NCI-H2196 (cell line): ENCODE measurements around the gene PRM1.

Source experiments
- DNase-seq: peaks from one replicate; lab custom pipeline; 2025; ENCODE audit not compliant: unreplicated experiment; lab: John Stamatoyannopoulos, UW

Gene PRM1, protein sequence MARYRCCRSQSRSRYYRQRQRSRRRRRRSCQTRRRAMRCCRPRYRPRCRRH

DNA sequence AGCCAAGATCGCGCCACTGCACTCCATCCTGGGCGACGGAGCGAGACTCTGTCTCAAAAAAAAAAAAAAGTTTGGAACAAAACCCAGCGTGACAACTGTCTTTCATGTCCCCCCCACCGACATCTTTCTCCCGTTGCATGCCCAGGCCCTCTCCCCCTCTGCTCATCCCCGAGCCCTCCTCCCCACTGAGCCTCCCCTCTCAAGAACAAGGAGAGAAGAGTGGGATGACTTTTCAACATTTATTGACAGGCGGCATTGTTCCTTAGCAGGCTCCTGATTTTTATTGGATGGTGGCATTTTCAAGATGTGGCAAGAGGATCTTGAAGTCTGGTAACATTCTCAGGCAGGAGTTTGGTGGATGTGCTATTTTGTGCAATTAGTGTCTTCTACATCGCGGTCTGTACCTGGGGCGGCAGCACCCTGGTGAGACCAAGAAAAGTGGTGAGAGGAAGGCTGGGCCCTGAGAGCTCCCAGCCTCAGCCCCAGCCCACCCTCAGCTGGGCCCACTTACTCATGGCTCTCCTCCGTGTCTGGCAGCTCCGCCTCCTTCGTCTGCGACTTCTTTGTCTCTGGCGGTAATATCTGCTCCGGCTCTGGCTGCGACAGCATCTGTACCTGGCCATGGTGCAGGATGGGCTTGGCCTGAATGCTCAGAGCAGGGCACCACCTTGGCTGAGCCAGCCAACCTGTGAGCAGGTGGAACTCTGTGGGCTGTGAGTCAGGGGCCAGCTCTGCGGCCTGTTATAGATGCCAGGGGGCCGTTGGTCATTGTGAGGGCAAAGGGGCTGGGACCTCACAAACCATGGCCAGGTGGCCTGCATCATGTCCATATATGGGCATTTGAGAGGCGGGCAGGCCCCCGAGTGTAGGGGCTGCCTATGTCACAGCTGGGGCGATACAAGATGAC is at the start of gene PRM1:
Gene PRM1, minus strand, starts transcription at position 715 of the 907 bp plus-strand sequence. Its CDS starts 92 bp downstream, at position 623.
- DNase-seq, result no peak

DNA sequence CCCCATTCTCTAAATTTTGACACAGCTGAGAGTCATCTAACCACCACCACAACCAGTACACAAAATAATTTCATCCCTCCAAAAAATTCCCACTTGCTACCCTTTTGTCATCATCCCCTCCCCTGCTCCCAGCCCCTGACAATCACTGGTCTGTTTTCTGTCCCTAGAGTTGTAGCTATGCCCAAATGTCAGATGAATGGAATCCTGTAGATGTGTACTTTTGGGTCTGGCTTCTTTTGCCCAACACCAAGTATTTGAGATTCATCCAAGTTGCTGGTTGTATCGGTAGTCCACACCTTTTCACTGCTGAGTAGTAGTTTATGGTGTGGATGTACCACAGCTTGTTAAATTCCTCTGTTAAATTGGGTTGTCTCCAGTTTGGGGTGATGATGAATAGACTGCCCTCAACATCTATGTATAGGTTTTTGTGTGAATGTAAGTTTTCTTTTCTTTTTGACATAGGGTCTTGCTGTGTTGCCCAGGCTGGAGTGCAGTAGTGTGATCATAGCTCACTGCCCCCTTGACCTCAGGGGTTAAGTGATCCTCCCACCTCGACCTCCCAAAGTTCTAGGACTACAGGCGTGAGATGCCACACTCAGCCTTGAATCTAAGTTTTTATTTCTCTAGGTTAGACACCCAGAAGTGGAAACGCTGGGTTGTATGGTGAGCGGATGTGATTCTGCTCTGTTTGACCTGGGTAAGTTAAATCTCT is 49.6 kb upstream of the PRM1 start:
- DNase-seq, result no peak

DNA sequence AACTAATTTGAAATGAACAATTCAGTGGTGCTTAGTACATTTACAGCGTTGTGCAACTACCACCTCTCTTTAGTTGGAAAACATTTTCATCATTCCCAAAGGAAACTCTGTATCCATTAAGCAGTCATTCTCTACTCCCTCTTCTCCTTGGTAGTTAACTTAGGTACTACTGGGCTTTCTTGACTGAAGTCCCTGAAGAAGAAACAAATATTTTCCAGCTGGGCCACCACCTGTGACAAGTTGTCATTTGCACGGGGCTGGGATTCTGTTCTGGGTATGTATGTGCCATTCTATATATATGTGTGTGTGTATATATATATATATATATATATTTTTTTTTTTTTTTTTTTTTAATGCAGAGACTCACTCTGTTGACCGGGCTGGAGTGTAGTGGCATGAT is 48.8 kb upstream of the PRM1 start:
- no peak for DNase-seq

DNA sequence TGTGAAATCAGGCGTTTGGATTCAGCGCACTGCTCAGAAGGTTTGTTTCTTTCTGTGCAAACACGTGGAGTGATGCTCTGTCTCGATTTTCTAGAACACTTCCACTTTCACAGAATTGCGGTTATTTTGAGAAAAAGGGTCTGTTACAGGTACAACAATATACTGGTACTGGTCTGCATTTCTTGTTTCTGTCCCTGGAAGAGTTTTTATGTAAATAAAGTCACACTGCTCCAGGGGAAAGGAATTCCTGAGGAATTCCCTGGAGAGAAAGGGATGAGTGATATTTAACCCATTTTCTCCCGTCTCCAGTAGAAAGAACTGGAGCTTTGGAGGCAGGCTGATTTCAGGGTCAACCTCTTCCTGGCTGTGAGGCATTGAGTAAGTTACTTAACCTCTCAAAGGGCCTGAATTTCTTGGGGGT is 48.0 kb upstream of the PRM1 start:
- DNase-seq, result no peak

DNA sequence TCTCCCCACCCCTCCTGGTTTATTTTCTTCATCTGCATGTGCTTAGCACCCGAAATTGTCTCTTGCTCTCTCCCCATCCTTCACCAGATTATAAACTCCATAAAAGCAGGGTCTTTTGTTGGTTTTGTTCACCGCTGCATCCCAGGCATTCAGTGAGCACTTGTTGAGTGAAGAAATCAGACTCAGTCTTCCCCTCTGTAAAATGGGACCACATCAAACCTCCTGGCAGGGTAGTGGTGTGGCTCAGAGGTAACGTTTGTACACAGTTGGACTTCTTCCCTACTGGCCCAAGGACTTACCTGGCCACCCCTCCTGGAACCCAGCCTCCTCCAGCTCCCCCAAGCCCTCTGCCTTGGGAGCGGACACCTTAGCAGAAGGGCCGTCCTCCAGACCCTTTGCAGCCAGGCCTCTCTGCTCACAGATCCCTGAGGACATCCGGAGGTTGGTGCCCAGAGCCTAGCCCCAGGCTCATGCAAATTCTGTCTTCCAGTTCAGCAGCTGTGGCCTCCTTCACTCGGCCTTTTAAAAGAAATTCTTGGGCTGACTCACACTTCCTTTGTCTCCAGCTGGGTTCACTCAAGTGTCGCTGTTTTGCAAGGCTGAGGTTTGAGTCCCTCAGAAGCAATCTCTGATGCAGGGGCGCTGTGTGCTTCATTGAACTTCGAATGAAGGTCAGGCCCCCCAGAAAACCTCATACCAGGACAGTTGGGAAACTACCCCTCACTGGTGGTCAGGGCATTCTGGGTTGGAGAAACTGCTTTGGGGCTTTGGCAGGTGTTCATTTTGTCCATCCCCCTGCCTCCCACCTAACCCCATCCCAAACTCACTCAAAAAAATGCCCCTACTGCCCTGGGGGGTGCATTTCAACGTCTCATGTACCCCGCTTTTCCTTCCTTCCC is 47.3 kb upstream of the PRM1 start:
- no peak for DNase-seq

DNA sequence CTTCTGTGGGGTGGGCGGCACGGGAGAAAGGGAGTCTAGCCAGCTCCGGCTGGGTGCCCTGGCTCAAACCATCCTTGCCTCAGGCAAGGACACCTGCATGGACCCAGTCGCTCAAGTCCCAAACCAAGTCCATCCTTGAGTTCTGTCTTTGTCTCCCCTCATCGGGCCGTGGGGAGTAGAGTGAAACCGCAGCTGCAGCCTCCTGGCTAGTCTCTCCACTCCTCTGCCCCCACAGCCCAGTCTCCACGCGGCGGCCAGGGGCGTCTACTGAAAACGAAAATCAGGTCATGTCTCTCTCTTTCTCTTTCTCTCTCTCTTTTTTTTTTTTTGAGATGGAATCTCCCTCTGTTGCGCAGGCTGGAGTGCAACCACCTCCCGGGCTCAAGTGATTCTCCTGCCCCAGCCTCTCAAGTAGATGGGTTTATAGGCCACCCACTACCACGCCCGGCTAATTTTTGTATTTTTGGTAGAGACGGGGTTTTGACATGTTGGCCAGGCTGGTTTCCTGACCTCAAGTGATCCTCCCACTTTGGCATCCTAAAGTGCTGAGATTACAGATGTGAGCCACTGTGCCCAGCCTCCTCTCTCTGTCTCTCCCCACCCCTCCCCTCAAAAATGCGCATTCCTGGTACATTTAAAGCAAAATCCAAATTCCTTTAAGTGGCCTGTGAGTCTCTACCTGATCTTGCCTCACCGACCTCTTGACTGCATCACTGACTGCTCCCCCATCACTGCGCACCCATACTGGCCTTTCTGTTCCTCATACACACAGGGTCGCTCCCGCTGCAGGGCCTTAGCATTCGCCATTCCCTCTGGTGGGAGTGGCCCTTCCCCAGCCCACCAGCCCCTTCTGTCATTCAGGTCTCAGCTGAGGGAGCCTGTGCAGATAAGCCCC is 46.4 kb upstream of the PRM1 start:
- no peak for DNase-seq

DNA sequence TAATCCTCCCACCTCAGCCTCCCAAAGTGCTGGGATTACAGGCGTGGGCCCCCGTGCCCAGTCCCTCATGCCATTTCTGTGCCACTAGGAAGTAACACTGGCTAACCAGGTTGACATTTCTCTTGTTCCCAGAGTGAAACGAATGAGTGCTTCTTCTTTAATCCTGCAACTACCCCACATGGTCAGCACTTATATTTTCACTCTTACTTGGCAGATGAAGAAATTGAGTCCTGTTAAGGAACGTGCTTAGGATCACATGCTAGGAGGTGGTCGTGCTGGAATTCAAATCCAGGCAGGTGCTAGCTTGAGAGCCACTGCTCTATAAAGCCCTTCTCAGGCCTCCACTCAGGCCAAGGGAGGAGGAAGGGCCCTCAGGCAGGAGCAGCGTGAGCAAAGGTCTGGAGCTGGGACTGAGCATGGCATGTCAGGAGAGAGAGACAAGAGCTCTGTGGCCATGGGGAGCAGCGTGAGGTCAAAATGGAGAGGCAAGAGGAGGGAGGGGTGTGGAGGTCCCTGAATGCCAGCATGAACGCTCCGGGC is 45.7 kb upstream of the PRM1 start:
- no peak for DNase-seq

DNA sequence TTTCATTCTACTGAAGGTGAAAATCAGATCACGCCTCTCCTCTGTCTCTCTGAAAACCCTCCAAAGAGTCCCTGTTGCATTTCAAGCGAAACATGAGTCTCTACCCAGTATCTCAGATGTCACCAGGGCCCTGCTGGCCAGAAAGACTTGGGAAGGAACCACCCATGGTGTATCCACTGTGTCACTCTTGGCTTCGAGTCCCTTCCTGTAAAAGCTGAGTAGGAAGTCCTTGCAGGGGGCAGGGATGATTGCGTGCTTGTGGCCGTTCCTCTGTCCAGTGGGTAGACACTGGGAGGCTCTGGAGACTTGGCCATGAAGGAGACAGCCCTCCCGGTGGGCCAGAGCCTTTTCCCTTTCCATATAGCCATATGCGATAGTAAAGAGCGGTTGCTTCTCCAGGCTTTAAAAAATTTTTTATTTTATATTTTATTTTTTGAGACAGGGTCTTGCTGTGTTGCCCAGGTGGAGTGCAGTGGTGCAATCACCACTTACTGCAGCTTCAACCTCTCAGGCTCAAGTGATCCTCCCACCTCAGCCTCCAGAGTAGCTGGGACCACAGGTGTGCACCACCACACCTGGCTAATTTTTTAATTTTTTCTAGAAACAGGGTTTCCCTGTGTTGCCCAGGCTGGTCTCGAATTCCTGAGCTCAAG is 45.1 kb upstream of the PRM1 start:
- no peak for DNase-seq

DNA sequence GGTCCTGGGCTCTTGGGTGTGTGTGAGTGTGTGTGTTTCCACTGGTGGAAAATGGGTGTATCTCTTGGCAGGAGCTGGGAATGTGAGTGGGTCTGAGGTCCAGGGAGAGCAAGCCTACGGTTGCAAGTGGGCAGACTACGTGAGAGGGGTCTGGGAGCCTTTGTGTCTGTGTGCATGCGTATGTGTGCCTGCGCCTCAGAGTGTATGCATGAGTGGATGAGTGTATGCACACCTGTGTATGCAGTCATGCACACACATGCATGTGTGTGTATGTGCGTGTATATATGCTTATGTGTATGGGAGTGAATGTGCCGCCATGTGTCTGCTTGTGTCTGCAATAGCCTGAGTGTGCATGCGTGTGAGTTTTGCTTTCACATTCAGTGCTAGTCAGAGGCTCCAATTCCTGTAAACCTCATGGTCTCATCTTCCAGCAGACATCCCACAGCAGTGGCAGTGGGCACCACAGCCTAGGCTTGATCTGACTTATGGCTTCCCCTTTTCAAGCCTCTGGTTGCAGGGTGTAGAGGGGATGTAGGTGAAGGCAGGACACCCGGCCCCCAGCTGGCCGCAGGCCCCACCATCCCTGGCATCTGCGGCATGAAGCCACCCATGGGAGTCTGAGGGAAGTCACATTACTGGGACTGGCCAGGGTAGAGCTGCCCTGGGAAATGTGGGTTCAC is 44.4 kb upstream of the PRM1 start:
- no peak for DNase-seq

DNA sequence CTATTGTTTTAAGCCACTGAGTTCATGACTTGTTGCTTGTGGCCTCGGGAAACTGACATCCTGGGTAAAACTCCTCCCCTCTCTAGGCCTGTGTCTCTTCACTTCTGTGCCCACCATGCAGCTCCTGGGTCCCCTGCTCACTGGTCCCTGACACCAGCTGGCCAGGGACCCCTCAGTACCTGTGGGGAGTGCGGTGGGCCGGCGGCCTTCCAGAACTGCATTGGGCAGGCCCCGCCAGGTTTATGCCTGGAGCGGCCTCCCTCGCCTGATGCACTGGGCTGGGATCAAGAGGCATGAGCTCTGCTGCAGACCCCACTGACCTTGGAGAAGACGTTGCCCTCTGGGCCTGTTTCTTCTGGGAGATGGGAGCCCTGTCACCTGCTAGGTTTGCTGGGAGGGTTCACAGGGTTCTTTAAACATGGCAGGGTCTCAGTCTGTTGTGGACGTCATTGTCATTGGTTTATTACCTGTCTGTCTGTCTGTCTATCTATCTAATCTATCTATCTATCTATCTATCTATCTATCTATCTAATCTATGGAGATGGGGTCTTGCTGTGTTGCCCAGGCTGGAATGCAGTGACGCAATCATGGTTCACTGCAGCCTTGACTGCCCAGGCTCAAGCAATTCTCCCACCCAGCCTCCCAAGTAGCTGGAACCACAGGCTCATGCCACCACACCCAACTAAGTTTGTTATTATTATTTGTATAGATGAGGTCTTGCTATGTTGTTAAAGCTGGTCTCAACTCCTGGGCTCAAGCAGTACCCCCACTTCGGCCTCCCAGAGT is 42.6 kb upstream of the PRM1 start:
- DNase-seq, result no peak

DNA sequence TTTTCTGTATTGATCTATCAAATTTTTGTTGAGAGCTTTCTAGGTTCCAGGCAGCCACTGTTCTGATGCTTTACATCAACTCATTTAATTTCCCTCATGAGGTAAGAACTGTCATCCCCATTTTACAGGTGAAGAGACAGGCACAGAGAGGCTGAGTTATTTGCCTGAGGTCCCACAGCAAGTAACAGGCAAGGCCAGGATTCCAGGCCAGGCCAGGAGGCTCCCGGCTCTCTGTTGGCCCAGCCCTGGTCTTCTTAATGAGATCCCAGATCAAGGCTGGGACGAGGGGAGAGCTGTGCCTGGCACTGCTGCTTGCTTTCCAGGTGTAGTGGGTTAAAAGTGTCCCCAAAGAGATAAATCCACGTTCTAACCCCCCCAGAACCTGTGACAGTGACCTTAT is 41.7 kb upstream of the PRM1 start:
- no peak for DNase-seq

DNA sequence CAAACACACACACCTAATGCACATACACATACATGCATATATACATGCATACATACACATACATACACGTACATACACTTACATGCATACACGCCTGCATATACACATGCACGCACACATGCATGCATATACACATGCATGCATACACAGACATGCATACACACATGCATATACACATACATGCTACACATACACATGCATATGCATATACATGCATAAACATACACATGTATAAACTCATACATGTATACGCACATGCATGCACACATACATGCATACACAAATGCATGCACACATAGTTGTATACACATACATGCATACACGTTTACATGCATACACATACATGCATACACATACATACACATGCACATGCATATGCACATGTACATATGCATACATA is 40.5 kb upstream of the PRM1 start:
- no peak for DNase-seq

DNA sequence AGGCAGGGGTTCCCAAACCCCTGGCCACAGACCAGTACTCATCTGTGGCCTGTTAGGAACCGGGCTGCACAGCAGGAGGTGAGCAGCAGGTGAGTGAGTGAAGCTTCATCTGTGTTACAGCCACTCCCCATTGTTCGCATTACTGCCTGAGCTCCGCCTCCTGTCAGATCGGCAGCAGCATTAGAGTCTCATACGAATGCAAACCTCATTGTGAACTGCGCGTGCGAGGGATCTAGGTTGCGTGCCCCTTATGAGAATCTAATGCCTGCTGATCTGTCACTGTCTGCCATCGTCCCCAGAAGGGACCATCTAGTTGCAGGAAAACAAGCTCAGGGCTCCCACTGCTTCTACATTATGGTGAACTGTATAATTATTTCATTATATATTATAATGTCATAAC is 39.0 kb upstream of the PRM1 start:
- peak; percentile 16 for DNase-seq

DNA sequence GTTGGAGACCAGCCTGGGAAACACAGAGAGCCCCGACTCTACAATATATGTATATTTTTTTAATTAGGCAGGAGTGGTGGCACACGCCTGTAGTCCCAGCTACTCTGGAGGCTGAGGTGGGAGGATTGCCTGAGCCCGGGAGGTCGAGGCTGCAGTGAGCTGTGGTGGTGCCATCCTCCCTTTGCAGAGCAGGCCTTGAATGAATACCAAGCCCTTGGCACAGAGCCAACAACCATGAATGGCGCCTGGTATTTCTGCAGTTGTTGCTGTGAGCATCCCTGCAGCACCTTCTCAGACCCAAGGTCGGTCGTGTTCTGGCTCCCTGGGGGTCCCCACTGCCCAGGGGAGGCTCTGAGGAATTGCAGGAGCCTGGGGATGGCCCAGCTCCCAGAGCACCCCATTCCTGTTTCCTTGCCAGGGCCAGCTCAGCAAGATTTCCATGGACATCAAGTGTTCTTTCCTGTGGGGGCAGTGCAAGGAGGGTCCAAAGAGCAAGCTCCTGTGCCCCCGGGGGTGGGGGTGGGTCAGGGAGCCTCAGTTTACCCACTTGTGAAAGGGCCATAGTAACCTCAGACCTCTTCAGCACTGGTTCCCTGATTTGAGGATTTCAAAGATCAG is 38.5 kb upstream of the PRM1 start:
- peak; percentile 27 for DNase-seq

DNA sequence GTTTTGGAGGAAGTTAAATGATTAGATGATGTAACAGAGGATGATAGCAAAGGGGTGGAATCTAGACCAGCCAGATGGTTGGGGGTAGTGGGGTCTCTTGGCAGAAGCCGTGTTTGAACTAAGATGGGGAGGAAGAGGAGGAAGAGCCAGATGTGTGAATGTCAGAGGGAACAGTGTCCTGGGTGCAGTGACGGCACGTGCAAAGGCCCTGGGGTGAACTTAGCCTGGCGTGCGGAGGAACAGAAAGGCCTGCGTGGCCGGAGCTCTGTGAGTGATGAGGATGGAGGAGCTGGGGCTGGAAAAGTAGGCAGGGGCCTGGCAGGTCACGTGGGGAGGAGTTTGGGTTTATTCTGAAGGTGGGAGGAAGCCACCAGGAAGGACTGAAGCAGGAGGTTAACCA is 37.7 kb upstream of the PRM1 start:
- DNase-seq, result no peak

DNA sequence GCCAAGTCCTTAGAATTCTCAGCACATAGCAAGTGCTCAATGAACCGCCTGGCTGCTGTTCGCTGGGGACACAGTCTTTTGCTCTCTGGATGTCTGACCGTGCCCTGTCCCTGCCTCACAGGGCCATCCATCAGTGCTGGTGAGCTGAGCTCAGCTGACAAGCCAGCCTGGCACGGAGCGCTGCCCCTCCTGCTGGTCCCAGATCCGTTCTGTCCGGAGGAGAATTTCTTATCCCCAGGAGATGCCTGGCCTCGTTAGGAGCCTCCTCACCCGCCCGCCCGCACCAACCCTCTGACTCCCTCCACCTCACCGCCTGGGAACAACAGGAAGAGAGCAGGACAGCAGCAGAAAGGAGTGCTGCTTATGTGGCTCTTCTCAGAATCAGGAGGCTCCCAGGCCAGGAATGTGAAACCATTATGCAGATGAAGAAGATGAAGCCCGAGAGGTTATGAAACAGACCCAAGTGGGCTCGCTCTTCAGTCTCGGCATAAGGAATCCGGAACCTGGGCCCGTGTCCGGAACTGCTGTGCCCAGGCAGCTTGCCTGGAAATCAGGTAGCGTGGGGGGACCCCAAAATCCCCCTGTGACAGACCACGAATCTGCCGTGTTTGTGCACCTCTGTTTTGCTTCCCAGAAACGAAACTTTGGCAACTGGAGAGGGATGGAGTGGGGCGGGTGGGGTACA is 35.3 kb upstream of the PRM1 start:
- no peak for DNase-seq

DNA sequence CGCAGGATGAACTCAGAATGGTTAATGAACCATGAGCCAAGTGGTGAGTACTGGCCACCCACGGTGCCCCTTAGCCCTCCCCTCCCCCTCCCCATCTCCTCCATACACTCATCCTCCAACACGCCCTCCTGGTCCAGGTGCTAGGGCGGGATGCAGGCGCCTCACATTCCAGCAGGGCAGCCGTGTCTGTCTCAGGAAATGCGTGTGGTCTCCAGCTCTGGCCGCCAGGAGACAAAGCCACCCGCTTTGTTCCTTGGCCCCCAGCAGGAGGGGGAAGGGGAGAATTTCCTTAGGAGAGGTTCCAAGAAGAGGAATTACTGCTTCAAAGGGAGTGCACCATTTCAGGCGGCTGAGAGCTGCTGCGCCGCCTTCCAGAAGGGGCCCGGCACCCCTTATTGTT is 34.4 kb upstream of the PRM1 start:
- DNase-seq, result no peak
